ENCODE data around the gene KRTAP10-1.

KRTAP10-1 gene

DNA sequence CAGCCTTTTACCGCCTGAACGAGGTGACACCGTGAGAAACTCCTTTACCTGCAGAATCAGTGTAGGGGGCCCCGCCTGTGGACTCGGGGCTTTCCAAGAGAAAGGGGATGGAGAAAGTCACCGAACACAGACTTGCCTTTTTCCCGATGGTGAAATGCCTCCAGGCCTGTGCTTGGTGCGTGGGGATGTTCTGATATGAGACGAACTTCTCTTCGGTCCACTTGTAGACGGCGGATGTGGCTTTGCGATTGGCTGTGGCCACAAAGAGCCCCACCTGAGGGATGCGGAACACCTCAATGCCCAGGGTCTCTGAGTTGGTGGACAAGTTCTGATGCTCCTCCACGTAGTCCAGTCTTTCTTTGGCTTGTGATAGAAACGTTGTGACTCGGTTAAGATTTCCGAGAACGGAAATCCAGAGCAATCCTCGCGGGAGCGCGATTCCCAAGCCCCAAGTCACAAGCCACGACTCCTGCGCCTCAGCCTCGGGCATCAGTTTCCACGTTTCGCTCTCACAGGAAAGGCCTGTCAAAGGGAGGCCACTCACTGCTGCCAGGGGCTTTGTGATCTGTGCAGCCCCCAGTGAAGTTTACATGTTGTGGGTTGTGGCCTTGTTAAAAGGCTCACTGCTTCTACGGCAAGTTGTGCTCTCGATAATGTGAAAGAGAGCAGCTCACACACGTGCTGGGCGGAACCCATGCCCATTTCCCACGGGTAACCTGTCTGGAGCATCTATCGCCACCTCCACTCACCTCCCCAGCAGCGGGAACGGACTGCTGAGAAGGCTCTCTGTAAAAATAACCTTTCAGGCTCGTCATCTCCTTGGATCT, 12.6 kb downstream of the KRTAP10-1 start:
- DNase-seq, result no peak

DNA sequence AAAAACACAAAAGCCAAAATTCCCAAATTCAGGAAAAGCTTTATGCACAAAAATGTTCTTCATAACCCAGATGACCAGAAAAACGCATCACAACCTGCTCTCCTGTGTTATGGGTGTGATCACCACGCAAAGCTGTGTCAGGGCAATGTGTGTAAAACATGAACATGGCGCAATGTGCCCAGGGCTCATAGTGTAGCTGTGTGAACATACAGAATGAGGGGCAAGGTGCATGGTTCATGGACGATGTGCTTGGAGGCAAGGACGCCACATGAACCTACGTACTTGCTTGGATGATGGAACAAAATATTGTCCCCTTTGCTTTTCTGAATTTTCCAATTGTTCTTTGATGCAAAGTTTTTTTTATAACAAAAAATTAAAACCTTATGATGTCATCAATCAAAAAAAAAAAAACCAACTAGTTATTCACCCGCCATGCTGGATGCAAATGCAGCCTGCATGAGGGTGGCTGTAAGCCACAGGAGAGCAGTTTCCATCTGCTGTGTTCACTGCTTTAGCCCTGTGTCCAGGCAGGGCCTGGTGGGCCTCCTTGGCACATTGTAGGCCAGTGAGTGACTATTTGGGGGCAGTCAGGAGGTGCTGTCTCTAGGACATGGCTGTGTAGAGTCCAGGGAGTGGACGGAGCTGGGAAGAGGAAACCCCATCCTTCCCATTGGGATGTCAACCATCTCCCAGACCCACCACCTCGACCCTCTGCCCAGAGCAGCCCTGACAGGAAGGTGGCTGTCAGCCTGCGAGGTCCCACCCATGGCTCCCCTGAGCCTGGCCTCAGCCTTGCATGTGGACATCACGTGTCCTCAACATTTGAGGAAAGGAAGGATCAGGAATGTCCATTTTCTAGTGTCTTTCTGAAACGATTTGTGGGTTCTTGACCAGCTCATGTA, 13.6 kb downstream of the KRTAP10-1 start:
- no peak for DNase-seq

DNA sequence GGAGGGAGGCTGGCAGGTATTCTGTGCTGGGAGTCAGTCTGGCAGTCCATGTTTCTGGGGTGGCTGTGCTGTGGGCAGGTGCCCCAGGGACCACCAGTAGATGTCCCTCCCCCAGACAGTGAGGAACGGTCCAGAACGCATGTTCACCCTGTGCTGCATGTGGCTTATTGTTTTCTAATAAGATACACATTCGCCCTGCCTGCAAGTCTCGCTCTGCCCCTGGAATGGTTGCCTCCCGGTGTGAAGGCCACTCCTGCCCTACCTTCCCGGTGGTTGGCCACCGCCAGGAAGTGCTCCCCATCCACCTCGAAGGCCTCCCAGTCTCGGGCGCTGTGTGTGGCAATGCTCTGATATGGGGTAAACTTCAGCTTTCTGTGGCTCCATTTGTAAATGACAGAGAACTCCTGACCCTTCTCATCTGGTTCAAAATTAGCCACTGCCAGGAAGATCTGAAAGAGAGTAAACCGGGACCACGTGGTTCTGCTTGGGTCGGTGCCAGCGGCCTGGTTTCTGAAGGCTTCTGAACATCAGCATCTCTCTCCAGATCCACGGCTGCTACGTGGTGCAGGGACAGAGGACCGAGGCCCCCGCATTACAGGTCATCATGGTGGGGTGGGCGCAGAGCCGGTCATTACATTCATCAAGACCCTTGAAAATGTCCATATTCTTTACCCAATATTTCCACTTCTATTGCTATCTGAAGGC, 14.5 kb downstream of the KRTAP10-1 start:
- no peak for DNase-seq

DNA sequence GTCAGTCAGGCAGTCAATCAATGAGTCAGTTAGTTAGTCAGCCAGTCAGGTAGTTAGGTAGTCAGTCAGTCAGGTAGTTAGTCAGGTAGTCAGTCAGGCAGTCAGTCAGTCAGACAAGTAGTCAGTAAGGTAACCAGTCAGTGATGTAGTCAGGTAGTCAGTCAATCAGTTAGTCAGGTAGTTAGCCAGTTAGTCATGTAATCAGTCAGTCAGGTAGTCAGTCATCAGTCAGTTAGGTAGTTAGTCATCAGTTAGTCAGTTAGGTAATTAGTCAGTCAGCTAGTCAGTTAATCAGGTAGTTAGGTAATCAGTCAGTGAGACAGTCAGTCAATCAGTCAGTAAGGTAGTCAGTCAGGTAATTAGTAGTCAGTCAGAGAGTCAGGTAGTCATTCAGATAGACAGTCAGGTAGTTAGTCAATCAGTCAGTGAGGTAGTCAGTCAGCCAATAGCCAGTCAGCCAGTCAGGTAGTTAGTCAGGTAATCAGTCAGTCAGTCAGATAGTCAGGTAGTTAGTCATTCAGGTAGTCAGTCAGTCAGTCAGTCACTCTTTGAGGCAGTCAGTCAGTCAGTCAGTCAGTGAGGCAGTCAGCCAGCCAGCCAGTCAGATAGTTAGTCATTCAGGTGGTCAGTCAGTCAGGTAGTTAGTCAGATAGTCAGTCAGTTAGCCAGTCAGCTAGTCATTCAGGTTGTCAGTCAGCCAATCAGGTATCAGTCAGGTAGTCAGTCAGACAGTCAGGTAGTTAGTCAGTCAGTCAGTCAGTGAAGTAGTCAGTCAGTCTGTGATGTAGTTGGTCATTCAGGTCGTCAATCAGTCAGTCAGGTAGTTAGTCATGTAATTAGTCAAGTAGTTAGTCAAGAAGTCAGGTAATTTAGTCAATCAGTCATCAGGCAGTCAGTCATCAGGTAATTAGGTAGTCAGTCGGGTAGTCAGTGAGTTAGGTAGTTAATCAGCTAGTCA, 15.3 kb downstream of the KRTAP10-1 start:
- no peak for DNase-seq

DNA sequence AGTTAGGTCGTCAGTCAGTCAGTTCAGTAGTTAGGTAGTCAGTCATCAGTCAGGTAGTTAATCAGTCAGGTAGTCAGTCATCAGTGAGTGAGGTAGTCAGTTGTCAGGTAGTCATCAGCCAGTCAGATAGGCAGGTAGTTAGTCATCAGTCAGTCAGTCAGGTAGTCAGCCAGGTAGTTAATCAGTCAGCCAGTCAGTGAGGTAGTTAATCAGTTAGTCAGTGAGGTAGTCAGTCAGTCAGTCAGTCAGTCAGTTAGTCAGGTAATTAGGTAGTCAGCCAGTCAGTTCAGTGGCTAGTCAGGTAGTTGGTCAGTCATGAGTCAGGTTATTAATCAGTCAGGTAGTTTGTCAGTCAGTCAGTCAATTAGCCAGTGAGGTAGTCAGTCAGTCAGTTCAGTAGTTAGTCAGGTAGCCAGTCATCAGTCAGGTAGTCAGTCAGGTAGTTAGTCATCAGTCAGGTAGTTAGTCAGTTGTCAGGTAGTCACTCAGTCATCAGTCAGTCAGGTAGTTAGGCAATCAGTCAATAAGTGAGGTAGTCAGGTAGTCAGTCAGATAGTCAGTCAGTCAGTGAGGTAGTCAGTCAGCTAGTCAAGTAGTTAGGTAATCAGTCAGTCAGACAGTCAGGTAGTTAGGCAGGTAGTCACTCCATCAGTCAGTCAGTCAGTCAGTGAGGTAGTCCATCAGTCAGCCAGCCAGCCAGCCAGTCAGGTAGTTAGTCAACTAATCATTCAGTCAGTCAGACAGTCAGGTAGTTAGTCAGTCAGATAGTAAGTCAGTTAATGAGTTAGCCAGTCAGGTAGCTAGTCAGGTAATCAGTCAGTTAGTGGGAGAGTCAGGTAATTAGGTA, 16.2 kb downstream of the KRTAP10-1 start:
- no peak for DNase-seq

DNA sequence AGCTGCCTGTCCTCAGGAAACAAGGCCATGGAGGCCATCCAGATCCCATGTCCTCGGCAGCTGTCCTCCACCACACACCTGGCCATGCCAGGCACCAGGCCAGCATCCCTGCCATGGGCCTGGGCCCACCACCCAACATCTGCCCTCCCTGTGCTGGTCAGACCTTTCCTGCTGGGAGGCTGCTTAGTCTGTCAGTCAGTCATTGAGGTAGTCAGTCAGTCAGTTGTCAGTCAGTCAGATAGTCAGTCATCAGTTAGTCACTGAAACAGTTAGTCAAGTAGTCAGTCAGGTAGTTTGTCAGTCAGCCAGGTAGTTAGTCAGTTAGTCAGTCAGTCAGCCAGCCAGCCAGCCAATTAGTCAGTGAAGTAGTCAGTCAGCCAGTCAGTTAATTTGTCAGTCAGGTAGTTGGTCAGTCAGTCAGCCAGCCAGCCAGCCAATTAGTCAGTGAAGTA, 17.2 kb downstream of the KRTAP10-1 start:
- no peak for DNase-seq

DNA sequence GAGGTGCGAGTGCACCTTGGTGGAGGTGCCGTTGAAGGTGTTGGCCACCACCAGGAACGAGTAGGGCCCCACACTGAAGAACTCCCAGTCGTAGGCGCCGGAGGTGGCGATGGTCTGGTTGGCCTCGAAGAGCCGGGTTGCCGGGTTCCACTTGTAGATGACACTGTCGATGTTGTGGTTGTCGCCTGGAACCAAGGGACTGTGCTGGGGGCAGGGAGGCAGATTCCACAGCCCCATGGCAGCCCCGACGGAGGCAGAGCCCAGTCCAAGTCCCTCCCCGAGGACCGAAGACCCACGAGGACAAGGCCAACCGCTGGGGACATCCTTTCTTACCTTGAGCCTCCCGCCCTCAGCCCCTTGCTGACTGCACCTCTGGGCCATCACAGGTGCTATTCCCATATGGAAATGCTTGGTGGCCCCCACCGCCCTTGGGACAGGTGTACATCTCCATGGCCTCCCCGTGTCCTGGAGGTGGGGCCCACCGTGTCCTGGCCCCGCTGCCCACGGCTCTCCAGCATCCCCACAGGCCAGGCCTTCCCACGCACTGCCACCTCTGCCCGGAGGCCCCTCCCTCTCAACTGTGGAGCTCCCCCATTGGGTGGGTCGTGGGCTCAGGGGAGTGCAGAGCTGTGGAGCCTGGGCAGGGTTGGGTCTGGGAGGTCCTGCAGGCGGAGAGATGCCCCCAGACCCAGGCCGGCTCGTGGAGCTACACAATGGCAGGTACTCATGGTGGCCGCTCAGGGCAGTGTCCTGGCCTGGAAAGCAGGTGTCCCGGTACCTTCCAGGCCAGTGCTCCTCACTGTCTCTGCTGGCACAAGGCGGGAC, 17.9 kb downstream of the KRTAP10-1 start:
- DNase-seq, result no peak

DNA sequence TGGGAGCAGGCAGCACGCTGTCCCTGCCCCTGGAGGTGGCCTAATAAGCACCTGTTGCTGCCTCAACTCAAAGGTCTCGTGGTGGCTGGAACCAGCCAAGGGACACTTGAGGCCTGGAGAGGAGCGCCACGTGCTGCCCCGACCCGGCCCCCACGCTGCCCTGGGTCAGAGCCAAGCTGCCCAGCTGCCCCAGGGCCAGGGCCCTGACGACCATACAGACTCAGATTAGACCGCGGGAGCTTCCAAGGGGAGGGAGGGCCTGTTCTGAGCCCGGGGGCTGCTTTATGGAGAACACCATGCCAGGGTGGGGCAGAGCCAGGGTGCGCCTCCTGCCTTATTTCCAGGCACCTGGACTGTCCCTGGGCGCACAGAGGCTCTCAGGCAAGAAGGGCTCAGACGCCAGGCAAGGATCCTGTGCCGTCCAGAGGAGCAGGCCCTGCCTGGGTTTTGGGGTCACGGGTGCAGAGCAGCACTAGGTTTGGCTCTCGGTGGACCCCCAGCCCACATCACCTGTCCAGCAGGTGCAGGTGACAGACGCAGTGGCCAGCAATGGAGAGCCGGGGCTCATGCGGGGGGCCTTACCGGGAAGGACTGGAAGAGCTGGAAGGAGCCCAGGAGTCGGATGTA, 18.6 kb downstream of the KRTAP10-1 start:
- no peak for DNase-seq

DNA sequence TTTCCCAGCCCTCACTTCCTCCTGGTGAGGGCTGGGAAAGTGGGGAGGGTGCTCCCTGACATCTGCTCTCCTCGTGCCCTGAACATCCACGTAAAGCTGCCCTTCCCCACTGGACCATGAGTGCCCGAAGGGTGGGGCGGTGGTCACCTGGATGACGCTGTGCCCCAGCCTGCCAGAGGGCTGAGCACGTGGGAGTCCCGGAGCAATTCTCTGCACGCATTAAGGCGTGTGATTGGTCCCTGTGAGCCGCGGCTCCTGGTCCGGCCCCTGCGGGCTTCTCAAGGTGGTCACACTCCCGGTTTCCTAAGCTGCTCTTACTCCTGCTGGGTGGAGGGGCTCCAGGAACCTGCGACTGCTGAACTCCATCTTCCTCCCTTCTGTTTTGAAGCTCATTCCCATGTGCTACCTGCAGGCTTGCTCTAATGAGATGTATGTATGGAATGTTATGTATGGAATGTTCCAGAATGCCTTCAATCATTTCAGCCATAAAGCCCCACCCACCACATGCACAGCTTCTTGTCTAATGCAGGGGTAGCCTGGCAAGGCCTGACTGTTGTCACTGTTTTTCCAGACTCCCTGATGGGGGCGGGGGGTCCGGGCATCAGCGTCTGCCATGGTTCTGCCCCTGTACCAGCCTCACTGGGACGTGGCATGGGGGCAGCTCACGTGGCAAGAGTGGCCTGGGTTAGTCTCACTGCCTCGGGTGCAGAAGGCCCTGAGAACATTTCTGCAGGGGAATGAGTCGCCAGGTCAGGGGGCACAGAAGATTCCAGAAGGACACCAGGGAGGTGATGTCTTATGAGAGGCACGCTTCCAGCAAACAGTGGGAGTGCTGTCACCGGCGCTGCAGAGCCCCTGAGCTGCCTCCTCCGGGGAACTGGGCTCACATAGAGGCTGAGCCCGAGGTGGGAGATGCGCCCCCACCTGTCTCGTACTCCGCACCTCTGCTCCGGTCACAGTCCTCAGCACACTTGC, 19.4 kb downstream of the KRTAP10-1 start:
- DNase-seq, result no peak

DNA sequence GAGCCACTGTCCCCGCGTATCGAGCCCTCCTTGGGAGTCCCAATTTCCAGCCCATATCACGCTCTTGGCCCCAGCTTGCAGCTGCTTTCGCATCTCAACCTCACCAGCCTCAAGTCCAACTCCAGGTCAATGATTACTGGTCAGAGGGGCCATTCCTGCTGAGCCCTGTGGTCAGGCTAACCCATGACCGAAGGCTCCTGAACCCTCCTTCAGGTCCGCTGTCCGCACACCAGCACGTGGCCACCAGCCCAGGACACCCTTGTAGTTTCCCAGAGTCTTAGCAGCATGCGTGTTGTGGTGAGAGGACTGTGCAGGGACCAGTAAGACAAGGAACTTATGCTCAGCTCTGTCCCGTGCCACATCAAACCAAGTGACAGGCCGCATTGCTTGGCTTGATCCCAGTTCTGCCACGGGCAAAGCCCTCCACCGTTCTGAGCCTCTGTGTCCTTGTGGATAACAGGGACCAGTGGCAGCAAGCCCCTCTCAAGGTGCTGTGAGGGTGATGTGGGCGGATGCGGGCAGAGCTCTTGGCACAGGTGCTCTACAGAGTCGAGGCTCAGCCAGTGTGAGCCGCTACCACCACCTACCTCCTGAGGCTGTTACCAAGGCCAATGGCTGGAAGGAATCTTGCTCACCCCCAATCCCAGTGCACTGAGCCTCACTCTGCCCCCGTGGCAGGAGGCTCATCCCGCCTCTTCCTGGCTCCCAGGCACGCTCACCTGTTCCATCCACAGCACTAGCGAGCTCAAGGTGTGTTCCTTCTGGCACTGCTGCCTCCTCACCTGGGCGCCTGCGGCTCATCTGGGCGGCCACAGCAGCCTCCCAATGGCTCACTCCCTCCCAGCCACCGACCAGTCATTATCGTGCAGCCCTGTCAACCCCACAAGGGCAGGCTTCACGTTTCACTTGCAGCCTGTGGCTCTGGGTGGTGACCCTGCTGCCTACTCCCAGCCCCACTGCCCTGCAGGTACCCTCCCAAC, 20.4 kb downstream of the KRTAP10-1 start:
- DNase-seq, result no peak

DNA sequence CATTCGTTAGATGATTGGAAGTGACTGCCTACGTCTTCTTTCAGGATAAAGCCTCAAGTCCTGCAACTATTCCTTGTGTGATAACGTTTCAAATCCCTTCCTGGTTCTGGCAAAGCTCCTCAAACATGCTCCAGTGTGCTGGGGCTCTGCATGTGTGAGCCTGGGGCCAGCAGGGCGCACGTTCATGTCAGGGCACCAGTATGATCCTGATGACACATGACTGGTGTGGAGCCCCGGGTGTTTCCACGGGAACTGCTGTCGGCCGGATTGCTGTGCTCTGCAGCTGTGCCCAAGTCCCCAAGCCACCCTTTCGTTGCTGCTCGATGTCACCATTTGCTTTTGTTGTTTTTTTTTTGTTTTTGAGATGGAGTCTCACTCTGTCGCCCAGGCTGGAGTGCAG, 21.3 kb downstream of the KRTAP10-1 start:
- no peak for DNase-seq

DNA sequence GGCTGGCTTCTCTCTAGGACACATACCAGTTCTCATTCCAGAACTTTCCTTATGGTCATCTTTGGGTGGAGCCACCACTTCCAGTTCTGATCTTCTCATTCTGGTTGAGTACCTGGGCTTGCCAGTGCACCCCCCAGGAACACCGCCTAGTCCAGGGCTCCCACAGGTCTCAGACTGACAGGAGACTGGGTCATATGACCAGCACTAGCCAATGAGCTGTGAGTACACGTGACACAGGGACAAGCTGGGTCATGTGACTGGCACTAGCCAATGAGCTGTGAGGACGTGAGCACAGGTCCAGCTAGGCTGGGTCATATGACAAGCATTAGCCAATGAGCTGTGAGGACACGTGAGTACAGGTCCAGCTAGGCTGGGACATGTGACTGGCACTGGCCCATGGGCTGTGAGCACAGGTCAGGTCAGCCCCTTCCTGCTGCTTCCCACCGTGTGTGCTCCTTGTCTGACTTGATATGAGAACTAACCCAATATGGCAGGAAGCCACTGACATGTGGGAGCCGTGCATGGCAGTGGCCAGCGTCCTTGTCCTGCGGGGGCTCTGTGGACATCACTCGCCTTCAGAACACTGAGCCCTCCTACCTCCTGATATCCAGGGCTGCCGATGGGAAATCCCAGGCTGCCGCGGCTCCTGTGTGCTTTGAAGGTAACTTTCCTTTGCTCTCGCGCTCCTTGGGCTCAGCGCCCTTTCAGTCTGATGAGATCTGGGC, 22.7 kb downstream of the KRTAP10-1 start:
- DNase-seq, result peak; percentile 42 to 58

DNA sequence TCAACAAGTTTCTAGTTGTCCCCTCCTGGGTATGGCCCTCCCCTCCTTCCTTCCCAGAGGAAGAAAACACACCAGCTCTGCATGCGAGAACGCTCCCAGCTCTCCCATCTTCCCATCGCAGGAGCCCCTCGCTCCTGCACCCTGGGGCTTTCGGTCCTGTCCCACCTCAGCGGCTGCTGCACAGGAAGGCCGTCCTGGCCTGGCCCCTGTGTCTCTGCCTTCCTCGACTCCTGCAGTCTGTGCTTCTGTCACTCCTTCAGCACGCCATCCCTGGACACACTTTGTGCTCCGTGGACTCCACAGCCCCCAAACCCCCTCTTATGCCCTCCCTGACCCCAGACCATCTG, 23.2 kb downstream of the KRTAP10-1 start:
- no peak for DNase-seq

DNA sequence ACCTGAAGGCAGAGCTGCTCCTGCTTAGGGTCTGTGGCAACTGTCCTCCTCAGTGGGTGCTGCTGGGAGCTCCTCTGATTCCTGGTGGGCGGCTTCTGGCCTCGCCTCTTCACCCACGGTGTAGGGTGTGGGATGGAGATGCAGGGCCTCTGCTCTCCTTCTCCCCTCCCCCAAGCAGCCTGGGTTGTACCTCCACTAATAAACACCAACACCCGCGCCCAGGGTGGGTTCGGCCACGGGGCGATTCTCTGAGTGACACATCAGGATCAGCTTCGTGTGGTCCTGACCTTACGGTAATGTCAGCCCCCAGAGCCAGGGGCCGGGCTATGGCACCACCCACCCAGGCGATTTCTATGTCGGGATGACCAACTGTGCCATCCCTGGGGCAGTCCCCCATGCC, 23.7 kb downstream of the KRTAP10-1 start:
- no peak for DNase-seq

DNA sequence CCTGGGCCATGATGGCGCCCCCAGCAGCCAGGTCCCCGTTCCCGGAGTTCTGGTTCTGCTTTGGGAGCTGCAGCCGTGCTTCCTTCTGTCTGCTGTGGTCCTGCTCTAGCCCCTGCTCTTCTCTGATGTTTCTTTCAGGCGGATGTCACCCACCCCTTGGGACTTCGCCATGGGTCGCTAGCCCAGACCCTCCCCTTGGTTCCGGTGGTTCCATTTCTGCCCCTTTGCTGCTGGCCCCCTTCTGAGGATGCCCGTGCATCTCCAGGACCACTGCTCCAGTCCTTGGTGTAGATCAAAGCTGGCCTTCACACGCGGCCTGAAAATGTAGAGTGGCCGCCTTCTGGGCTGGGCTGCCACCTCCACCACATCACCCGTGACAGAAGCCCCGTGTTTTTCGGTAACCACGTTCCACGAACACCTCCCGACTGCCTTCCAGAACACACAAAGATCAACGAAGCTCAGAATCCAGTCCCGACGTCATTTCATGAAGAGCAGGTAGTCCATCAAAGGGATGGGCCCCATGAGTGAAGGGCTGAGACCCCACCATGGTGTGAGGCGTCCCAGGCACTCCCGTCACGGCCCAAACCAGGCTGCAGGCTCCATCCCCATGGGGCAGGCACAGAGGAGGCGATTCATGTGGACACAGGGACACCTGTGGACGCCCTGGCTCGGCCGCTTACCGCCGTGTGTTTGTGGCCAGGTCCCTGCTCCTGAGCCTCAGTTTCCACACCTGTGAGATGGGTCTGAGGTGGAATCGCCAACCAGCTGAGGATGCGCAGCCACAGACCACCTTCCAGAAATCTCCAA, 24.4 kb downstream of the KRTAP10-1 start:
- DNase-seq, result no peak

Measured in activated T-cell treated with anti-CD3 and anti-CD28 coated beads, Interleukin-2, amount 50 U/mL, for 48 hours (primary cell).